ENCODE data around the gene CLEC20A.

DNA sequence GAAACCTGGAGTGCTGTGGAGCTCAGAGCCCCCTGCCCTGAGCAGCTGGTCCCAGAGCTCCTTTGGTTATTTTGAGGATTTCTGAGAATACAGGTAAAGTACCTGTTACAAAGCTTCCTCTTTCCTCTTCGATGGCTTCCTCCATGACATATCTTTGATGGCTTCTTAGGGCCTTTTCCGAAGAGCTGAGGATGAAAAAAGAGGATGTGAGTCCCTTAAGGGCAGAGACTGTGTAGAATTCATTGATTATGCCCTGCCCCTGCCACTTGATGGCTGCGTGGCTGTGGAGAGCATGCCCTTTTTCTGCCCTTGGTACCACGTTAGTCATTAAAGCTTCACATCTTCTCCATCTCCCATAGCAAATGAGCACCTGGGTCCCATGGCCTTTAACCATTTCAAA is 30.4 kb upstream of the CLEC20A start:
- TF ChIP-seq, protein P1, sequence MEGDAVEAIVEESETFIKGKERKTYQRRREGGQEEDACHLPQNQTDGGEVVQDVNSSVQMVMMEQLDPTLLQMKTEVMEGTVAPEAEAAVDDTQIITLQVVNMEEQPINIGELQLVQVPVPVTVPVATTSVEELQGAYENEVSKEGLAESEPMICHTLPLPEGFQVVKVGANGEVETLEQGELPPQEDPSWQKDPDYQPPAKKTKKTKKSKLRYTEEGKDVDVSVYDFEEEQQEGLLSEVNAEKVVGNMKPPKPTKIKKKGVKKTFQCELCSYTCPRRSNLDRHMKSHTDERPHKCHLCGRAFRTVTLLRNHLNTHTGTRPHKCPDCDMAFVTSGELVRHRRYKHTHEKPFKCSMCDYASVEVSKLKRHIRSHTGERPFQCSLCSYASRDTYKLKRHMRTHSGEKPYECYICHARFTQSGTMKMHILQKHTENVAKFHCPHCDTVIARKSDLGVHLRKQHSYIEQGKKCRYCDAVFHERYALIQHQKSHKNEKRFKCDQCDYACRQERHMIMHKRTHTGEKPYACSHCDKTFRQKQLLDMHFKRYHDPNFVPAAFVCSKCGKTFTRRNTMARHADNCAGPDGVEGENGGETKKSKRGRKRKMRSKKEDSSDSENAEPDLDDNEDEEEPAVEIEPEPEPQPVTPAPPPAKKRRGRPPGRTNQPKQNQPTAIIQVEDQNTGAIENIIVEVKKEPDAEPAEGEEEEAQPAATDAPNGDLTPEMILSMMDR (tag by site-specific recombination; IDR thresholded peaks at IDR 0.05): no peak
- TF ChIP-seq, protein P2, sequence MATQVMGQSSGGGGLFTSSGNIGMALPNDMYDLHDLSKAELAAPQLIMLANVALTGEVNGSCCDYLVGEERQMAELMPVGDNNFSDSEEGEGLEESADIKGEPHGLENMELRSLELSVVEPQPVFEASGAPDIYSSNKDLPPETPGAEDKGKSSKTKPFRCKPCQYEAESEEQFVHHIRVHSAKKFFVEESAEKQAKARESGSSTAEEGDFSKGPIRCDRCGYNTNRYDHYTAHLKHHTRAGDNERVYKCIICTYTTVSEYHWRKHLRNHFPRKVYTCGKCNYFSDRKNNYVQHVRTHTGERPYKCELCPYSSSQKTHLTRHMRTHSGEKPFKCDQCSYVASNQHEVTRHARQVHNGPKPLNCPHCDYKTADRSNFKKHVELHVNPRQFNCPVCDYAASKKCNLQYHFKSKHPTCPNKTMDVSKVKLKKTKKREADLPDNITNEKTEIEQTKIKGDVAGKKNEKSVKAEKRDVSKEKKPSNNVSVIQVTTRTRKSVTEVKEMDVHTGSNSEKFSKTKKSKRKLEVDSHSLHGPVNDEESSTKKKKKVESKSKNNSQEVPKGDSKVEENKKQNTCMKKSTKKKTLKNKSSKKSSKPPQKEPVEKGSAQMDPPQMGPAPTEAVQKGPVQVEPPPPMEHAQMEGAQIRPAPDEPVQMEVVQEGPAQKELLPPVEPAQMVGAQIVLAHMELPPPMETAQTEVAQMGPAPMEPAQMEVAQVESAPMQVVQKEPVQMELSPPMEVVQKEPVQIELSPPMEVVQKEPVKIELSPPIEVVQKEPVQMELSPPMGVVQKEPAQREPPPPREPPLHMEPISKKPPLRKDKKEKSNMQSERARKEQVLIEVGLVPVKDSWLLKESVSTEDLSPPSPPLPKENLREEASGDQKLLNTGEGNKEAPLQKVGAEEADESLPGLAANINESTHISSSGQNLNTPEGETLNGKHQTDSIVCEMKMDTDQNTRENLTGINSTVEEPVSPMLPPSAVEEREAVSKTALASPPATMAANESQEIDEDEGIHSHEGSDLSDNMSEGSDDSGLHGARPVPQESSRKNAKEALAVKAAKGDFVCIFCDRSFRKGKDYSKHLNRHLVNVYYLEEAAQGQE (tag by site-specific recombination; IDR thresholded peaks at IDR 0.05): no peak
- no peak for TF ChIP-seq HOXA7 (CRISPR knock-in tag; IDR thresholded peaks at IDR 0.05; ENCODE audit: borderline replicate concordance)
